GM18951 (cell line): ENCODE results near the gene MYLIP.

Experiments used
- POLR2A ChIP-seq: IDR thresholded peaks from 4 replicates; pipeline ENCODE4 v1.6.1; 2011; ENCODE audit warnings: mild to moderate bottlenecking; ENCODE audit not compliant: insufficient read length, insufficient read depth; ENCODE audit errors: extremely low read depth
- in situ Hi-C: fragments of 300-500 bp; cut with MboI; formaldehyde crosslinking; loops from one replicate; pipeline ENCODE4 v1.12.0; 2022; ENCODE audit warnings: low sequenced_read_pairs, mixed read lengths, inconsistent platforms; ENCODE audit not compliant: unreplicated experiment

MYLIP gene

GRCh38 chr6:16157909-16158308, 29.0 kb downstream of the MYLIP start:
- TF ChIP-seq POLR2A, result no peak
- in situ Hi-C loops, result no loop called here

DNA sequence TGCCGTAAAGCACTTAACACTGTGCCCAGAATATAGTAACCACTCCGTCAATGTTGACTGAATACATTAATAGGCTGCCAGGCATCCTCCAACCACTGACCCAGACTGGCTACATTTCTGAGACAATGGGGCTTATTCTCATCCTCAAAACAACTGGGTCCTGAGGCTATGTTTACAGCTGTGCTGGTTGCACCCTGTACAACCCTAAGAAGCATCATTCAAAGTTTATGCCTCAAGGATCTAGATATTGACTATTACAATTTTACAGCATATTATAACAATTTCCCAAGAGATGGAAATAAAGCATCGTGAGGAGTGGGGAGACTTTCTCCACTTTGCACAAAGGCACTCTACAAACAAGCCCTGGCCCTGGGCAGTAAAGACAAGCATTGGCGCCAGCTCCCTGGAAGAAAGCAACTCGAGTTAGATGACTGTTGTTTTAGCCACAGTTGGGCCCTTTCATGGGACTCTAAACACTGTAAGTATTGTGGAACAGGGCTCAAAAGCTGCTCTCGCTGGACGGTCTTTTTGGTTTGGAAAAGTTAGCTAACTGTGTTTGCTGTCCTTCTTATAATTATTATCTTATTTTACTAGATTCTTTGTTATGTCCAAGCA, 30.2 kb downstream of the MYLIP start:
- TF ChIP-seq POLR2A, result no peak
- in situ Hi-C loops, result no loop called here

- no peak for TF ChIP-seq POLR2A
- in situ Hi-C loops, result loop anchor here (5.0 kb wide), 1 partner anchor 198 kb away; no protein-coding TSS in a partner anchor
These were observed 31.9 kb downstream of the MYLIP start for GRCh38 chr6:16160794-16161193.

DNA sequence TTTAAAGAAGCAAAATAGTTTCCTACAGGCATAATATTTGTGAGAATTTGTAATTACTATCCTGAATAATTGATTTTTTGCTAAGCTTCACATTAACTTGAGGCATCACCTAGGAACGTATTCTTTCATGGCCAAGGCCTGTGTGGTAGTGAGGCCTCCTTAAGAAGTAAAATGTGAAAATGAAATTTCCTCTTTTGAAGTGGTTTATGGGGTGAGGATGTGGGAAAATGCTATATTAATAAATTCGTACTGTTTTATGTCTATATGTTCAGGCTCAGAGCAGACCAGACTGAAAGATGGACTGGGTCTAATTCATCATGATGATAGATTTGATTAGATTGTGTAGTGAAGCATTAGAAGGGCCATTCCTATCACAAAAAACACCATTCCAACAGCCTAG, 33.1 kb downstream of the MYLIP start:
- in situ Hi-C loops, result loop anchor here (5.0 kb wide), 1 partner anchor 200 kb away; no protein-coding TSS in a partner anchor

DNA sequence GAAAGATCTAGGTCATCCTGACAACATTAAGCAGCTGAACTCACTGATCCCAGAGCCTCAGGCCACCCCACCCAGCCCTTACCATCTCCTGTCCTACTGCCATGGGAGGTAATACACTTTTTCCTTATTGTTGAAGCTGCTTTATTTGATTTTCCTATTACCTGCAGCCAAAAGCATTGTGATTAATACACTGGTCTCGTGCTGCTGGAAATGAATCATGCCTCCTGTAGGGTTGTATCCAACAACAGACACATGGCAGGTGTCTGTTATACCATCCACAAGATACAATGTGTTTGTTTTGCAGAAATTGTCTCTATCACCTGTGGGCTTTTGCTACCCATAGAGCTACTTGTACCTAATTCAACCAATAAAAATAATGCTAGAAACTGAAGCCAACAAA, 34.2 kb downstream of the MYLIP start:
- in situ Hi-C loops, result loop anchor here (5.0 kb wide), 1 partner anchor 201 kb away; no protein-coding TSS in a partner anchor
- no peak for TF ChIP-seq POLR2A

More for the DNA sequence above, 33.1 kb downstream of the MYLIP start:
- TF ChIP-seq POLR2A, result no peak

DNA sequence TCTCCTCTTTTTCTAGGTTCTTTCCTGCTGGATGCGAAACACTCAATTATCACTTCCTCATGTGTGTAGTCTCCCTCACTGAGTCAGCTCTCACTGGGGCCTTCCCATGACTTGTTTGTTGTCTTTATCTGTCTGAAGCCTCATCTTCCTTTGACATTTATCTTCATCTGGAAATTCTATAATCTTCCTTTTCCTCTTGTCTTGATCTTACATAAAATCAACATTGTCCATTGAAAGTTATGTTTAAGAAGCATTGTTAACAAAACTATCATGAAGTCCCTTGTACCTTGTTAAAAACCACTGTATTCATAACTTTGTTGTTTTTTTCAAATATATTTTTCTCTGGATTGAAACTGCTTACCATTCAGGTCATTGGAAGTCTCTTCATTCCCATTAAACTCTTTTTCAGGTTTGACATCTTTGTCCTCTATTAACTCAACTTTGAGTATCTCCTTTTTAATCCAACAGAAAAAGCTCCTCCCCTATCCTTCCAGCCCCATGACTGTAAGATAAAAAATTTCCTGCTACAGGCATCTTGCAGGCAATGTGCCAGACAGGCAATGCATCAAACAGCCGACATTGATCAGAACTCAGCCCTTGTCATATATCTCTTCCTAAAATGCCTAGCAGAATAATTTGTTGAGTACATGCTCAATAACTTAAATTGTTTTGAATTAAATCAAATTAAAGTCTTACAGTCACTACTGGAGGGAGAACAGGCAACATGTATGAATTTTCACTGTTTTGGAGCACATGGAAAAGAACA, 34.8 kb downstream of the MYLIP start:
- no peak for TF ChIP-seq POLR2A
- in situ Hi-C loops, result loop anchor here (5.0 kb wide), 1 partner anchor 201 kb away; no protein-coding TSS in a partner anchor

DNA sequence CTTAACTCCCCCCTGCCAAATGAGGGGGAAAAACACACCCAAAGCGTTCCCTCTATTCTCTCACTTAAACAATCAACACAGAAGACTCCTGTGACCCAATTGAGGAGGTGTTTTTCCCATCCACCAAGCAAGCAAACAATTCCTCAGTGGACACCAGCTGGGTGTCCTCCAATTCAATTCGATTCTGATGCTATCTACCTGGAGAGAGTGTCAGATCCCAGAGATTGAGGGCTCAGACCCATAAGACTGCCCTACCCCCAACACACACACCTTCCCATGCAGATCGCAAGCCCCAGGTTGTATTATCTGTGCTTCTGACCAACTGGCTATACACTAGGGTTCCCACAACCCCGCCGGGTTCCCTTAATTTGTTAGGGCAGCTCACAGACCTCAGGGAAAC, 36.8 kb downstream of the MYLIP start:
- in situ Hi-C loops, result no loop called here
- TF ChIP-seq POLR2A, result no peak

GRCh38 chr6:16166871-16167608, 38.2 kb downstream of the MYLIP start:
- in situ Hi-C loops, result no loop called here
- TF ChIP-seq POLR2A, result no peak

DNA sequence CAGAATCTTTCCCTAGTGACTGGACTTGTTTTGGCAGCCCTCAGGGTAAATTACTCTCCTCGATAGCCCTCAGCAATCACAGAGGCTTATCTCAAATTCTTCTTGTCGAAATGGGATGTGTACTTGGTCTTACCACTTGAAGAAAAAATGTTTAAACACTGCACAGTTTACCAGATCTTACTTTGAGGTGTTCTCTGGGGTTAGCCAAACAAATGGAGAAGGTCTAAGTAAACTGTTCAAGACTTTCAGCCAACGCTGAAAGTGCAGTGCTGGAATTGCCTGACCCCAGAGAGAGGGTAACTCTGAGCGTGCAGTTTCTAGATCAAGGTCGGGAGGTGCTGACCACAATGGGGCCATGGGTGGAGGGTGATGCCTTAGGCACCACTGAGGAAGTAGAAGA, 39.2 kb downstream of the MYLIP start:
- TF ChIP-seq POLR2A, result no peak
- in situ Hi-C loops, result no loop called here

- in situ Hi-C loops, result no loop called here
These were observed 40.0 kb downstream of the MYLIP start for GRCh38 chr6:16168858-16169257.

GRCh38 chr6:16171400-16171799, 42.5 kb downstream of the MYLIP start:
- in situ Hi-C loops, result loop anchor here (10.0 kb wide), 1 partner anchor 477 kb away; no protein-coding TSS in a partner anchor
- no peak for TF ChIP-seq POLR2A

More at GRCh38 chr6:16168858-16169257, 40.0 kb downstream of the MYLIP start:
- no peak for TF ChIP-seq POLR2A

- no peak for TF ChIP-seq POLR2A
- in situ Hi-C loops, result loop anchor here (10.0 kb wide), 1 partner anchor 479 kb away; no protein-coding TSS in a partner anchor
These were observed 44.5 kb downstream of the MYLIP start for GRCh38 chr6:16173167-16173940.
